CD4-positive, alpha-beta memory T cell (primary cell): ENCODE data around the gene DAO. TPM values are rescaled to one million over a fixed set of nuclear protein-coding genes. Genes with fewer than 3 reads are reported as not detected.

Experiments
- CTCF ChIA-PET: fragments of 350-600 bp; sonication (Branson Sonifier 250); formaldehyde crosslinking; loops from one replicate; lab custom pipeline; 2021; ENCODE audit warnings: inconsistent platforms; ENCODE audit not compliant: partially characterized antibody; lab: Charles Lee
- POLR2A ChIA-PET: fragments of 350-600 bp; sonication (Branson Sonifier 250); formaldehyde crosslinking; loops from one replicate; lab custom pipeline; 2021; ENCODE audit not compliant: partially characterized antibody; lab: Charles Lee
- DNase-seq, 5 donors: peaks; one replicate each; pipeline versions ENCODE4 v3.0.0 to v3.0.0-alpha.2; 2020 to 2022; ENCODE audit warnings: mixed read lengths in 1 of 5
- H3K27ac ChIP-seq: one replicate; pipeline ENCODE4 v1.7.0; 2013; ENCODE audit warnings: low read depth, low read length
- H3K27me3 ChIP-seq: 2 replicates; pipeline ENCODE4 v1.7.0; 2013; ENCODE audit warnings: mild to moderate bottlenecking, low read length, moderate library complexity; ENCODE audit not compliant: insufficient read depth
- H3K36me3 ChIP-seq: 2 replicates; pipeline ENCODE4 v1.7.0; 2013; ENCODE audit warnings: mild to moderate bottlenecking, low read length, moderate library complexity; ENCODE audit not compliant: insufficient read depth
- H3K4me1 ChIP-seq: 2 replicates; pipeline ENCODE4 v1.7.0; 2013; ENCODE audit warnings: mild to moderate bottlenecking, low read length, moderate library complexity; ENCODE audit not compliant: insufficient read depth
- H3K4me3 ChIP-seq, 2 donors: one replicate each; pipeline ENCODE4 v1.7.0; 2013; ENCODE audit warnings: low read length in 2 of 2, mild to moderate bottlenecking in 1 of 2
- H3K9me3 ChIP-seq, 2 donors: one replicate each; pipeline ENCODE4 v1.7.0; 2013; ENCODE audit warnings: low read length in 2 of 2, control low read depth in 1 of 2; ENCODE audit not compliant: control insufficient read depth in 1 of 2
- H3K27ac Mint-ChIP-seq, 7 donors: one replicate each; pipeline ENCODE4 v1.8.0; 2020 to 2021; ENCODE audit warnings: mixed read lengths in 7 of 7, mild to moderate bottlenecking in 6 of 7, inconsistent platforms in 3 of 7, moderate library complexity in 3 of 7
- H3K27me3 Mint-ChIP-seq, 2 donors: one replicate each; pipeline ENCODE4 v1.8.0; 2020 to 2021; ENCODE audit warnings: mixed read lengths in 2 of 2
- H3K36me3 Mint-ChIP-seq, 2 donors: one replicate each; pipeline ENCODE4 v1.8.0; 2020 to 2021; ENCODE audit warnings: mixed read lengths in 2 of 2, inconsistent platforms in 1 of 2, mild to moderate bottlenecking in 1 of 2
- H3K4me1 Mint-ChIP-seq, 4 donors: one replicate each; pipeline ENCODE4 v1.8.0; 2020 to 2021; ENCODE audit warnings: mixed read lengths in 4 of 4, mild to moderate bottlenecking in 1 of 4
- H3K4me3 Mint-ChIP-seq, 8 donors: one replicate each; pipeline ENCODE4 v1.8.0; 2020 to 2021; ENCODE audit warnings: mixed read lengths in 8 of 8, mild to moderate bottlenecking in 7 of 8, moderate library complexity in 6 of 8, inconsistent platforms in 3 of 8
- H3K9me3 Mint-ChIP-seq, 8 donors: one replicate each; pipeline ENCODE4 v1.8.0; 2020 to 2021; ENCODE audit warnings: mixed read lengths in 8 of 8, mild to moderate bottlenecking in 5 of 8, inconsistent platforms in 3 of 8, moderate library complexity in 1 of 8
- intact Hi-C: fragments of 100-400 bp; cut with micrococcal nuclease; formaldehyde crosslinking; loops from one replicate; pipeline ENCODE4 v1.15.1; 2023
- polyA plus RNA-seq, 2 donors: library from polyadenylated mRNA; unstranded; fragments of 300-500 nt; fragmentation: Illumina TruSeq; gene quantifications; one replicate each; pipeline ENCODE4 v1.2.3, GENCODE V29; 2021
- total RNA-seq, 2 experiments: library from RNA; stranded (reverse); gene quantifications; one replicate each; pipeline ENCODE4 v1.2.3, GENCODE V29; 2021

DAO gene
- total and polyA plus RNA-seq, 4 experiments from 2014 or later = not detected

- Histone ChIP-seq H3K27ac (no peak overlapping the region), H3K4me1 (no peaks in the 10 kb centered on the region), H3K36me3 (no peaks in the 10 kb centered on the region), H3K9me3 (no peaks in the 10 kb centered on the region), H3K4me3 (no peak overlapping the region), H3K27me3 (no peaks in the 10 kb centered on the region)
- no peaks in the 10 kb centered on the region for H3K36me3 Mint-ChIP-seq
- H3K4me3 Mint-ChIP-seq = no peak overlapping the region
- no peaks in the 10 kb centered on the region for H3K27me3 Mint-ChIP-seq
- DNase-seq = no peak
- intact Hi-C loops = no loop called here
- ChIA-PET CTCF (interaction anchor here (6.9 kb wide), 1 partner anchor 207 kb away, joined by 57 read pairs; the partner anchor contains the start of gene ALKBH2), POLR2A (no interaction called here)
- peak overlapping the region in 3 of 7 donors; percentile 25 to 76 (median 61) for H3K27ac Mint-ChIP-seq
- peaks cover 0 to 2% (median under 1%) of the 10 kb centered on the region in 4 donors for H3K4me1 Mint-ChIP-seq
- H3K9me3 Mint-ChIP-seq = peaks cover 0 to 4% (median 2%) of the 10 kb centered on the region in 8 donors
These were observed 7.2 kb downstream of the DAO start for GRCh38 chr12:108886873-108887629.

DNA sequence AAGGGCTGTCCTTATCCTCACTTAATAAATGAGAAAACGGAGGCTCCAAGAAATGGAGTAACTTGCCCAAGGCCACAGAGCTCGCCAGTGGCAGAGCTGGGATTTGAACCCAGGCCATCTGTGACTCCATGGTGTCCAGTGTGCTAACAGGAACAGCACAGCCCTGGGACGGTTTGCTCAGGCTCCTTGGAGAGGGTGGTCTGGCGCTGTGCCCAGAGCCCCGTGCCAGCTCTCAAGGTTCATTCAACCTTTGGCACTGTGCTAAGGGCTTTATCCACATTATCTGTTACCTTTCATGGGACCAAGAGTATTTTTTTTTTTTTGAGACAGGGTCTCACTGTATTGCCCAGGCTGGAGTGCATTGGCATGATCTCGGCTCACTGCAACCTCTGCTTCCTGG, 8.1 kb downstream of the DAO start:
- no peaks in the 10 kb centered on the region for H3K4me1 ChIP-seq
- no peaks in the 10 kb centered on the region for H3K36me3 ChIP-seq
- H3K27ac ChIP-seq = no peak overlapping the region
- Mint-ChIP-seq H3K9me3 (peaks cover 0 to 3% (median 2%) of the 10 kb centered on the region in 8 donors), H3K36me3 (no peaks in the 10 kb centered on the region), H3K4me1 (peaks cover 0 to 2% (median under 1%) of the 10 kb centered on the region in 4 donors), H3K4me3 (no peak overlapping the region), H3K27ac (no peak overlapping the region), H3K27me3 (no peaks in the 10 kb centered on the region)
- no peak for DNase-seq
- CTCF ChIA-PET = interaction anchor here (2.4 kb wide), 1 partner anchor 205 kb away, joined by 7 read pairs; the partner anchor contains the start of gene ALKBH2
- H3K27me3 ChIP-seq = no peaks in the 10 kb centered on the region
- intact Hi-C loops = no loop called here
- POLR2A ChIA-PET = no interaction called here
- no peaks in the 10 kb centered on the region for H3K9me3 ChIP-seq
- H3K4me3 ChIP-seq = no peak overlapping the region

DNA sequence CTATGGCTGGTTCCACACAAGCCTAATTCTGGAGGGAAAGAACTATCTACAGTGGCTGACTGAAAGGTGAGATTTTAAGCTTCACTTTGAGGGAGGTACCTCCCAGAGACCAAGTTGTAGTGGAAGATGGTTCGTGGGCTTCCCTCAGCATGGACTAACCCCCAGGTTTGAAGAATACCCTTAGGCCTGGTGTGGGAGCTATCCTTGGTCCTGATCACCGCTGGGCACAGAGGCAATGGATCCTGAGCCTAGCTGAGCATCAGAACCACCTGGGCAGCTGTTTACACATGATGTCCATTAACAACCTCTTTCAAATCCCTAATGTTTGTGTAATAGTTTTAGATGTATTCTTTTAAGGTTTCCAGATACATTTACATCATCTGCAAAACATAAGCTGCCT, 10.3 kb downstream of the DAO start:
- peaks cover 0 to 2% of the 10 kb centered on the region in 2 donors for H3K27me3 Mint-ChIP-seq

GRCh38 chr12:108895220-108895802, 15.4 kb downstream of the DAO start:
- H3K36me3 Mint-ChIP-seq = no peaks in the 10 kb centered on the region
- ChIA-PET POLR2A (no interaction called here), CTCF (no interaction called here)
- Histone ChIP-seq H3K27ac (no peak overlapping the region), H3K9me3 (no peaks in the 10 kb centered on the region), H3K27me3 (no peaks in the 10 kb centered on the region), H3K36me3 (no peaks in the 10 kb centered on the region), H3K4me3 (no peak overlapping the region), H3K4me1 (no peaks in the 10 kb centered on the region)
- H3K4me3 Mint-ChIP-seq = no peak overlapping the region
- H3K4me1 Mint-ChIP-seq = peaks cover 0 to 3% (median 1%) of the 10 kb centered on the region in 4 donors
- no peak overlapping the region for H3K27ac Mint-ChIP-seq
- H3K27me3 Mint-ChIP-seq = peaks cover 1 to 6% of the 10 kb centered on the region in 2 donors
- peaks cover 0 to 3% (median 2%) of the 10 kb centered on the region in 8 donors for H3K9me3 Mint-ChIP-seq
- no peak for DNase-seq
- intact Hi-C loops = no loop called here

More for the DNA sequence above, 10.3 kb downstream of the DAO start:
- ChIA-PET POLR2A (no interaction called here), CTCF (interaction anchor here (2.4 kb wide), 1 partner anchor 202 kb away, joined by 7 read pairs; the partner anchor contains the start of gene ALKBH2)
- Mint-ChIP-seq H3K27ac (no peak overlapping the region), H3K9me3 (peaks cover 0 to 3% (median 2%) of the 10 kb centered on the region in 8 donors), H3K36me3 (no peaks in the 10 kb centered on the region), H3K4me1 (peaks cover 0 to 1% (median 0%) of the 10 kb centered on the region in 4 donors), H3K4me3 (no peak overlapping the region)
- H3K9me3 ChIP-seq = no peaks in the 10 kb centered on the region
- H3K36me3 ChIP-seq = no peaks in the 10 kb centered on the region
- no peak for DNase-seq
- H3K27me3 ChIP-seq = no peaks in the 10 kb centered on the region
- H3K4me3 ChIP-seq = no peak overlapping the region
- no peaks in the 10 kb centered on the region for H3K4me1 ChIP-seq
- no peak overlapping the region for H3K27ac ChIP-seq
- intact Hi-C loops = no loop called here

GRCh38 chr12:108896336-108896735, 16.4 kb downstream of the DAO start:
- H3K9me3 ChIP-seq = no peaks in the 10 kb centered on the region
- ChIA-PET POLR2A (no interaction called here), CTCF (interaction anchor here (2.5 kb wide), 1 partner anchor 12 kb away, joined by 9 read pairs; no protein-coding TSS in a partner anchor)
- no peaks in the 10 kb centered on the region for H3K36me3 Mint-ChIP-seq
- H3K4me1 Mint-ChIP-seq = peaks cover 0 to 3% (median 1%) of the 10 kb centered on the region in 4 donors
- H3K4me3 Mint-ChIP-seq = no peak overlapping the region
- H3K27me3 Mint-ChIP-seq = peaks cover 1 to 10% of the 10 kb centered on the region in 2 donors
- H3K4me3 ChIP-seq = no peak overlapping the region
- no peaks in the 10 kb centered on the region for H3K27me3 ChIP-seq
- DNase-seq = no peak
- no peak overlapping the region for H3K27ac ChIP-seq
- H3K36me3 ChIP-seq = no peaks in the 10 kb centered on the region
- intact Hi-C loops = no loop called here
- H3K4me1 ChIP-seq = no peaks in the 10 kb centered on the region
- no peaks in the 10 kb centered on the region for H3K9me3 Mint-ChIP-seq
- H3K27ac Mint-ChIP-seq = no peak overlapping the region

- ChIA-PET POLR2A (no interaction called here), CTCF (interaction anchor here (1.5 to 2.5 kb wide), 2 partner anchors 12 to 232 kb away, joined by 4 to 9 read pairs; no protein-coding TSS in a partner anchor)
- H3K27me3 ChIP-seq = no peaks in the 10 kb centered on the region
- H3K4me3 ChIP-seq = no peak overlapping the region
- DNase-seq = no peak
- intact Hi-C loops = no loop called here
- H3K4me1 Mint-ChIP-seq = peaks cover 0 to 3% (median 1%) of the 10 kb centered on the region in 4 donors
- H3K36me3 Mint-ChIP-seq = no peaks in the 10 kb centered on the region
- peaks cover 1 to 10% of the 10 kb centered on the region in 2 donors for H3K27me3 Mint-ChIP-seq
- no peaks in the 10 kb centered on the region for H3K9me3 Mint-ChIP-seq
- H3K27ac Mint-ChIP-seq = no peak overlapping the region
- H3K27ac ChIP-seq = no peak overlapping the region
- H3K36me3 ChIP-seq = no peaks in the 10 kb centered on the region
- no peaks in the 10 kb centered on the region for H3K4me1 ChIP-seq
- no peak overlapping the region for H3K4me3 Mint-ChIP-seq
- no peaks in the 10 kb centered on the region for H3K9me3 ChIP-seq
These were observed 16.9 kb downstream of the DAO start for GRCh38 chr12:108896817-108897216.

DNA sequence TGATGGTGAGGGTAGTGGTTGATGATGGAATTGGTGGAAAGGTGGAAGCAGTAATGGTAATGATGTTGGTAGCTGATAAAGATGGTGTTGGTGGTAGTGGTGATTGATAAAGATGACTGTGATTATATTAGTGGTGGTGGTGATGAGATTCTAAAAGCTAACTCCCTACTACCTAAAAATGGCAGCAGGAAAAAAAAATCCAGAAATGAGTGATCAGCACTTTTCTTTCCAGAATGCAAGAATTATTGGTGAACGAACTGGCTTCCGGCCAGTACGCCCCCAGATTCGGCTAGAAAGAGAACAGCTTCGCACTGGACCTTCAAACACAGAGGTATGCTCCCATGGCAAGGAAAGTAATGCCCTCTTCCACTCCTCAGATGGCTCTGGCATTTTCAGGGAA, 19.3 kb downstream of the DAO start:
- no peak overlapping the region for H3K27ac ChIP-seq
- Mint-ChIP-seq H3K4me1 (peaks cover 0 to 3% (median 1%) of the 10 kb centered on the region in 4 donors), H3K9me3 (no peaks in the 10 kb centered on the region), H3K36me3 (no peaks in the 10 kb centered on the region), H3K4me3 (no peak overlapping the region), H3K27me3 (peaks cover 3 to 12% of the 10 kb centered on the region in 2 donors), H3K27ac (no peak overlapping the region)
- no peaks in the 10 kb centered on the region for H3K36me3 ChIP-seq
- H3K4me1 ChIP-seq = no peaks in the 10 kb centered on the region
- POLR2A ChIA-PET = no interaction called here
- no peaks in the 10 kb centered on the region for H3K27me3 ChIP-seq
- no peak overlapping the region for H3K4me3 ChIP-seq
- CTCF ChIA-PET = no interaction called here
- no peaks in the 10 kb centered on the region for H3K9me3 ChIP-seq
- no peak for DNase-seq
- intact Hi-C loops = no loop called here
